ENCODE data around the gene PPARA.
A peak's percentile ranks its signal among the peaks of the same experiment; 100 is the strongest.
"Not testable (repeated sequence)": the region's sequence is repeated elsewhere in the genome, so short reads cannot be mapped to it uniquely, and the experiment has no call there.

PPARA gene

GRCh38 chr22:46187862-46188261 is 37.5 kb downstream of the PPARA start:
- Histone ChIP-seq H3K4me3 (ENCODE audit: low read depth in 1 of 2, low read length in 2 of 2) (no peak overlapping the region), H3K27me3 (ENCODE audit: low read depth, low read length) (no peaks in the 10 kb centered on the region), H3K9me3 (ENCODE audit: control insufficient read depth in 1 of 2, low read length in 2 of 2) (no peaks in the 10 kb centered on the region), H3K4me1 (ENCODE audit: control insufficient read depth in 1 of 2, insufficient read depth in 2 of 2, low read length in 2 of 2) (no peaks in the 10 kb centered on the region), H3K36me3 (ENCODE audit: control insufficient read depth in 1 of 2, insufficient read depth in 2 of 2, low read length in 2 of 2) (peaks cover 7 to 14% of the 10 kb centered on the region in 2 donors), H3K27ac (ENCODE audit: low read length) (no peak overlapping the region)

DNA sequence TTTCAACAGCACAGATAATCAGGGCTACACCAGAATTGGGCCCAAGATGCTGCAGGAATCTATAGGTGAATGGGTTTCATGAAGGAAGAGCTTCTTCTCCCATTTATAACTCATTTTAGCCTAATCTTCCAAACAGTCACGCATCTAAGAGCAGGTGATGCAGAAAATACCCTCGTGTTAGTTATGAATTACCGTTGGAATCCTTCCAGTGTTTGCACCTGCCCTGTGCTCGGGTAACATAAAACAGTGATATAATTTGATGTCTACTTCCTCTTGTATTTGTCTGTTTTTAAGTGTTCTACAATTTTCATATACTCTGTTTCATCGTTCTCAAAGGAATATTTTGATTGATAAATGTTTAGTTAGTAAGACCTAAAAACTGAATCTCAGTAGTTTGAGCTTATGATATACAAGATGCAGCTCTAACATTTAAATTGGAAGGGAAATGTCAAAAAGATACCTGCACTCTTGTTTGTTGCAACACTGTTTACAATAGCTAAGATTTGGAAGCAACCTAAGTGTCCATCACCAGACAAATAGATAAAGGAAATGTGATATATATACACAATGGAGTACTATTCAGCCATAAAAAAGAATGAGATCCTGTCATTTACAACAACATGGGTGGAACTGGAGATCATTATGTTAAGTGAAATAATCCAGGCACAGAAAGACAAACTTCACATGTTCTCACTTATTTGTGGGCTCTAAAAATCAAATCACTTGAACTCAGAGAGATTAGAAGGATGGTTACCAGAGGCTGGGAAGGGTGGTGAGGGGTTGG is 42.1 kb downstream of the PPARA start:
- no peaks in the 10 kb centered on the region for H3K4me1 ChIP-seq (ENCODE audit: control insufficient read depth in 1 of 2, insufficient read depth in 2 of 2, low read length in 2 of 2)
- H3K27me3 ChIP-seq (ENCODE audit: low read depth, low read length) = no peaks in the 10 kb centered on the region
- no peak overlapping the region for H3K27ac ChIP-seq (ENCODE audit: low read length)
- H3K36me3 ChIP-seq (ENCODE audit: control insufficient read depth in 1 of 2, insufficient read depth in 2 of 2, low read length in 2 of 2) = peaks cover 5 to 7% of the 10 kb centered on the region in 2 donors
- H3K4me3 ChIP-seq (ENCODE audit: low read depth in 1 of 2, low read length in 2 of 2) = no peak overlapping the region
- H3K9me3 ChIP-seq (ENCODE audit: control insufficient read depth in 1 of 2, low read length in 2 of 2) = no peaks in the 10 kb centered on the region

- no peak overlapping the region for H3K4me3 ChIP-seq (ENCODE audit: low read depth in 1 of 2, low read length in 2 of 2)
- H3K27me3 ChIP-seq (ENCODE audit: low read depth, low read length) = no peaks in the 10 kb centered on the region
- H3K27ac ChIP-seq (ENCODE audit: low read length) = no peak overlapping the region
- H3K4me1 ChIP-seq (ENCODE audit: control insufficient read depth in 1 of 2, insufficient read depth in 2 of 2, low read length in 2 of 2) = no peaks in the 10 kb centered on the region
- no peaks in the 10 kb centered on the region for H3K9me3 ChIP-seq (ENCODE audit: control insufficient read depth in 1 of 2, low read length in 2 of 2)
- H3K36me3 ChIP-seq (ENCODE audit: control insufficient read depth in 1 of 2, insufficient read depth in 2 of 2, low read length in 2 of 2) = peaks cover 4 to 7% of the 10 kb centered on the region in 2 donors
Measured at GRCh38 chr22:46193898-46194310, 43.6 kb downstream of the PPARA start.

- H3K27me3 ChIP-seq (ENCODE audit: low read depth, low read length) = no peaks in the 10 kb centered on the region
- no peaks in the 10 kb centered on the region for H3K9me3 ChIP-seq (ENCODE audit: control insufficient read depth in 1 of 2, low read length in 2 of 2)
- no peak overlapping the region for H3K4me3 ChIP-seq (ENCODE audit: low read depth in 1 of 2, low read length in 2 of 2)
- peaks cover 10 to 11% of the 10 kb centered on the region in 2 donors for H3K36me3 ChIP-seq (ENCODE audit: control insufficient read depth in 1 of 2, insufficient read depth in 2 of 2, low read length in 2 of 2)
- H3K27ac ChIP-seq (ENCODE audit: low read length) = peak overlapping the region; percentile 41
- H3K4me1 ChIP-seq (ENCODE audit: control insufficient read depth in 1 of 2, insufficient read depth in 2 of 2, low read length in 2 of 2) = no peaks in the 10 kb centered on the region
Measured at GRCh38 chr22:46195487-46196165, 45.3 kb downstream of the PPARA start.

GRCh38 chr22:46196278-46196677 is 46.0 kb downstream of the PPARA start:
- Histone ChIP-seq H3K9me3 (ENCODE audit: control insufficient read depth in 1 of 2, low read length in 2 of 2) (no peaks in the 10 kb centered on the region), H3K4me3 (ENCODE audit: low read depth in 1 of 2, low read length in 2 of 2) (no peak overlapping the region), H3K36me3 (ENCODE audit: control insufficient read depth in 1 of 2, insufficient read depth in 2 of 2, low read length in 2 of 2) (peaks cover 10 to 13% of the 10 kb centered on the region in 2 donors), H3K27ac (ENCODE audit: low read length) (peak overlapping the region; percentile 41), H3K4me1 (ENCODE audit: control insufficient read depth in 1 of 2, insufficient read depth in 2 of 2, low read length in 2 of 2) (peaks cover 0 to under 1% of the 10 kb centered on the region in 2 donors), H3K27me3 (ENCODE audit: low read depth, low read length) (no peaks in the 10 kb centered on the region)

- Histone ChIP-seq H3K4me1 (ENCODE audit: control insufficient read depth in 1 of 2, insufficient read depth in 2 of 2, low read length in 2 of 2) (peaks cover 0 to 4% of the 10 kb centered on the region in 2 donors), H3K27ac (ENCODE audit: low read length) (no peak overlapping the region), H3K9me3 (ENCODE audit: control insufficient read depth in 1 of 2, low read length in 2 of 2) (no peaks in the 10 kb centered on the region), H3K4me3 (ENCODE audit: low read depth in 1 of 2, low read length in 2 of 2) (no peak overlapping the region), H3K27me3 (ENCODE audit: low read depth, low read length) (no peaks in the 10 kb centered on the region), H3K36me3 (ENCODE audit: control insufficient read depth in 1 of 2, insufficient read depth in 2 of 2, low read length in 2 of 2) (peaks cover 10 to 16% of the 10 kb centered on the region in 2 donors)
Measured at GRCh38 chr22:46198274-46198673, 47.9 kb downstream of the PPARA start.

DNA sequence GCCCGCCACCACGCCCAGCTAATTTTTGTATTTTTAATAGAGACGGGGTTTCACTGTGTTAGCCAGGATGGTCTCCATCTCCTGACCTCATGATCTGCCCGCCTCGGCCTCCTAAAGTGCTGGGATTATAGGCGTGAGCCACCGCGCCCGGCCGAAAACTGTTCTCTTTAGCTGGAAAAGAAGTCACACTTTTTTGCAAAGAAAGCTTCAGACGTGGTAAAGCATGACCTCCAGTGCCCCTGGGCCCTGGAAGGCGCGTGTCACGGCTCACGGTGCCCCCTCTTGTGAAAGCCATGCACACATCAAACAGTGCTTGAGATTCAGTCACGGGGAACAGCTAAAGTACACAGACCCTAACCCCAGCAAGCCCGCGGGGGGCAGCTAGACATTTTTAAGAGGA is 48.5 kb downstream of the PPARA start:
- not testable (repeated sequence) for H3K4me3 ChIP-seq (ENCODE audit: low read depth in 1 of 2, low read length in 2 of 2); H3K27me3 ChIP-seq (ENCODE audit: low read depth, low read length); H3K9me3 ChIP-seq (ENCODE audit: control insufficient read depth in 1 of 2, low read length in 2 of 2); H3K27ac ChIP-seq (ENCODE audit: low read length); H3K4me1 ChIP-seq (ENCODE audit: control insufficient read depth in 1 of 2, insufficient read depth in 2 of 2, low read length in 2 of 2)
- H3K36me3 ChIP-seq (ENCODE audit: control insufficient read depth in 1 of 2, insufficient read depth in 2 of 2, low read length in 2 of 2) = peaks cover 10 to 21% of the 10 kb centered on the region in 2 donors

GRCh38 chr22:46201059-46201757 is 50.9 kb downstream of the PPARA start:
- peaks cover 10 to 32% of the 10 kb centered on the region in 2 donors for H3K36me3 ChIP-seq (ENCODE audit: control insufficient read depth in 1 of 2, insufficient read depth in 2 of 2, low read length in 2 of 2)

DNA sequence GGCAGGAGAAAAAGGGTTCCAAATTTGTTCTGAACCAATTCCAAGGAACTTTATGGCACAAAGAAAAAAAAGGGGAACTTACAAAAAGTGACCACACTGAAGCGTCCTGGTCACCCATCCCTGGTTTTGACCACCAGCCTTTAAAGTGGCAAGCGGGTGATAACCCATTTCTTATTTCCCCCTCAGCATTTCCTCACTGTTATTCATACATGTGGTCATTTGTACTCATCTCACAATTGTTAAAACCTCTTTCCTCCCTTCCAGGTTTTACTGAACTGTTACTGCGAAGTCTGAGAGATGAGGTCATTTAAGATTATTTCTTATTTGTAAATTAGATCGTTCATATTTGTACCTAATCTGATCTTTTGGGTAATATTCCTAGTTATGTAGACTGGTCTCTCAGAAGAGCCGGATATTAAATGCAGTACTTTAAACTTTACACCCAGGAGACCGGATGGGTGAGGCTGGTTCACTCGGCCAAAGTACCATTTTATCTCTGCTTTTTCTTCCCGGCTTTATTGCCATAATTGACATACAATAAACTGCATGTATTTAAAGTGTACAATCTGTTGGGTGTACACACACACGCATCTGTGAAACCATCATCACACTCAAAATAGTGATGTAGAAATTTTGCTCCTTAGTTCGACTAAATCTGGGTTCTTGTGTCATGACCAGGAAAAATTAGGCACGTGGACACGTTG is 52.7 kb downstream of the PPARA start:
- Histone ChIP-seq H3K9me3 (ENCODE audit: control insufficient read depth in 1 of 2, low read length in 2 of 2) (peaks cover 0 to 4% of the 10 kb centered on the region in 2 donors), H3K4me1 (ENCODE audit: control insufficient read depth in 1 of 2, insufficient read depth in 2 of 2, low read length in 2 of 2) (peaks cover 0 to 4% of the 10 kb centered on the region in 2 donors), H3K27me3 (ENCODE audit: low read depth, low read length) (no peaks in the 10 kb centered on the region), H3K27ac (ENCODE audit: low read length) (peak overlapping the region; percentile 53), H3K4me3 (ENCODE audit: low read depth in 1 of 2, low read length in 2 of 2) (no peak overlapping the region), H3K36me3 (ENCODE audit: control insufficient read depth in 1 of 2, insufficient read depth in 2 of 2, low read length in 2 of 2) (peaks cover 10 to 37% of the 10 kb centered on the region in 2 donors)

More at GRCh38 chr22:46201059-46201757, 50.9 kb downstream of the PPARA start:
- no peak overlapping the region for H3K4me3 ChIP-seq (ENCODE audit: low read depth in 1 of 2, low read length in 2 of 2)
- peak overlapping the region; percentile 56 for H3K27ac ChIP-seq (ENCODE audit: low read length)
- peaks cover 0 to 4% of the 10 kb centered on the region in 2 donors for H3K4me1 ChIP-seq (ENCODE audit: control insufficient read depth in 1 of 2, insufficient read depth in 2 of 2, low read length in 2 of 2)
- H3K9me3 ChIP-seq (ENCODE audit: control insufficient read depth in 1 of 2, low read length in 2 of 2) = peaks cover 0 to 4% of the 10 kb centered on the region in 2 donors
- no peaks in the 10 kb centered on the region for H3K27me3 ChIP-seq (ENCODE audit: low read depth, low read length)

DNA sequence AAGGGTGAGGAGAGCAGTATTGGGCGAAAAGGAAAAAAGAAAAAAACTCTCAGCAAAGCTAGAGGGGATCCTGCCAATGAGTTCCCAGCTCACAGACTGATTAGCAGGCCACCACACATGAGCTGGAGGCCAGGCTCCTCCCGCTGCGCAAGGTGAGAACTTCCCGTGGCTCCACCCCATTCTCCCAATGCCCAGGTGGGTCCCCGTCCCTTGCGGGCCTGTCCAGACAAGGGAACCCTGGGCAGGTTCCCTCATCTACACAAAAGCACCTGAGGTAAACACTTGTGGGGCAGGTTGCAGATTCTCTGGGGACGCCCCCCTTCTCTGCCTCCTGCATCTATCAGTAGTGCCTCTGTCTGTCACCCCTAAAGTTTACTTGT is 53.3 kb downstream of the PPARA start:
- peaks cover 10 to 38% of the 10 kb centered on the region in 2 donors for H3K36me3 ChIP-seq (ENCODE audit: control insufficient read depth in 1 of 2, insufficient read depth in 2 of 2, low read length in 2 of 2)
- H3K27ac ChIP-seq (ENCODE audit: low read length) = peak overlapping the region; percentile 7
- H3K9me3 ChIP-seq (ENCODE audit: control insufficient read depth in 1 of 2, low read length in 2 of 2) = peaks cover 0 to 7% of the 10 kb centered on the region in 2 donors

DNA sequence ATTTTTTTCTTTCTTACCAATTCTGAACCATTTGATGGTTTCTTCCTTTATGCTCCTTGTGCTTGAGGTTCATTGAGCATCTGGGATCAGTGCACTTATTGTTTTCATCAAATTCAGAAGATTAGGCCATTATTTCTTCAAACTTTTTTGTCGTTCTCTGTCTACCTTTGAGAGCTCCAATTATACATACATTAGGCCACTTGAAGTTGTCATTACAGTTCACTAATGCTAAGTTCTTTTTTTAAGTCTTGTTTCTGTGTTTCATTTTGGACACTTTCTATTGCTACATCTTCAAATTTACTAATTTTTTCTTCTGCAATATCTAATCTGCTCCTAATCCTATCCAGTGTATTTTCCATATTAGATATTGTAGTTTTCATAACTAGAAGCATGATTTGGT is 58.9 kb downstream of the PPARA start:
- Histone ChIP-seq H3K4me1 (ENCODE audit: control insufficient read depth in 1 of 2, insufficient read depth in 2 of 2, low read length in 2 of 2) (no peaks in the 10 kb centered on the region), H3K36me3 (ENCODE audit: control insufficient read depth in 1 of 2, insufficient read depth in 2 of 2, low read length in 2 of 2) (peaks cover 9 to 37% of the 10 kb centered on the region in 2 donors), H3K27me3 (ENCODE audit: low read depth, low read length) (no peaks in the 10 kb centered on the region), H3K27ac (ENCODE audit: low read length) (no peak overlapping the region), H3K9me3 (ENCODE audit: control insufficient read depth in 1 of 2, low read length in 2 of 2) (peaks cover 0 to 13% of the 10 kb centered on the region in 2 donors), H3K4me3 (ENCODE audit: low read depth in 1 of 2, low read length in 2 of 2) (no peak overlapping the region)

More for the DNA sequence above, 53.3 kb downstream of the PPARA start:
- H3K4me1 ChIP-seq (ENCODE audit: control insufficient read depth in 1 of 2, insufficient read depth in 2 of 2, low read length in 2 of 2) = peaks cover 0 to 4% of the 10 kb centered on the region in 2 donors
- no peak overlapping the region for H3K4me3 ChIP-seq (ENCODE audit: low read depth in 1 of 2, low read length in 2 of 2)
- H3K27me3 ChIP-seq (ENCODE audit: low read depth, low read length) = no peaks in the 10 kb centered on the region

All from muscle layer of duodenum (tissue), 2 donors.